Measurements from ENCODE around the gene SLC16A3.

DNA sequence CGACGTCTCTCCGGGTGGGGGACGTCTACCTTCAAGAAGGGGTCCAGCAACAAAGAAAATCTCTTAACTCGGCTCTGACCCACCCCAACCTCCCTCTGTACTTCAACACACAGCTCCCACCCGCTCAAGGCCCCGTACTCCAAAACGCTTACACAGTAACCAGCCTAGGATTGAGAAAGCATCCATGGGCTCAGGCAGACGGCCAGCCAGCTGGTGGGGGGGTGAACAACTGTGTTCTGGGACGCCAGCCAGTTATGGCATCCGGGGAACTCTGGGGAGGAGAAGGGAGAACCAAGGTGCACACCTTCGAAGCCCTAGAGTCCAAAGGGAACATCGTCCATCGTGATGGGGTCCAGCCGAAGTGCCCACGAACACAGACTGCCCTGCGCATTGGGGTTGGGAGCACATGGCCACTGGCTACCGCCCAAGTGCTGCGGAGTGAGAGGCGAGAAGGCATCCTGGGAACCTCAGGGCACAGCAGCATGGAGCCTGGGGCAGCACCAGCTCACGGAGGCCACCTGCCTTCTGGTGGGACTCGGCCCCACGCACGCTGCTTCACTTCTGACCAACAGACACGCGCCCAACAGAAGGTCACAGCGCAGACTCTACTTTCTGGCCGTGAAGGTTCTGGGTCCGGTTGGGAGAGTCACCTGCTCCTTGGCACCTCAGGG lies 14.3 kb downstream of the SLC16A3 start:
- TF ChIP-seq, protein P1, sequence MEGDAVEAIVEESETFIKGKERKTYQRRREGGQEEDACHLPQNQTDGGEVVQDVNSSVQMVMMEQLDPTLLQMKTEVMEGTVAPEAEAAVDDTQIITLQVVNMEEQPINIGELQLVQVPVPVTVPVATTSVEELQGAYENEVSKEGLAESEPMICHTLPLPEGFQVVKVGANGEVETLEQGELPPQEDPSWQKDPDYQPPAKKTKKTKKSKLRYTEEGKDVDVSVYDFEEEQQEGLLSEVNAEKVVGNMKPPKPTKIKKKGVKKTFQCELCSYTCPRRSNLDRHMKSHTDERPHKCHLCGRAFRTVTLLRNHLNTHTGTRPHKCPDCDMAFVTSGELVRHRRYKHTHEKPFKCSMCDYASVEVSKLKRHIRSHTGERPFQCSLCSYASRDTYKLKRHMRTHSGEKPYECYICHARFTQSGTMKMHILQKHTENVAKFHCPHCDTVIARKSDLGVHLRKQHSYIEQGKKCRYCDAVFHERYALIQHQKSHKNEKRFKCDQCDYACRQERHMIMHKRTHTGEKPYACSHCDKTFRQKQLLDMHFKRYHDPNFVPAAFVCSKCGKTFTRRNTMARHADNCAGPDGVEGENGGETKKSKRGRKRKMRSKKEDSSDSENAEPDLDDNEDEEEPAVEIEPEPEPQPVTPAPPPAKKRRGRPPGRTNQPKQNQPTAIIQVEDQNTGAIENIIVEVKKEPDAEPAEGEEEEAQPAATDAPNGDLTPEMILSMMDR (IDR thresholded peaks at IDR 0.05), result no peak
- peak in 1 of 2 donors; percentile 23 for TF ChIP-seq POLR2A (IDR thresholded peaks at IDR 0.05)
